DMS114 treated with DMSO at 0.1 percent for 48 hours (cell line): ENCODE results near the gene SCAMP1.

Experiments used
- DNase-seq: peaks from one replicate; lab custom pipeline; 2025; ENCODE audit not compliant: unreplicated experiment; lab: John Stamatoyannopoulos, UW

Gene SCAMP1

DNA sequence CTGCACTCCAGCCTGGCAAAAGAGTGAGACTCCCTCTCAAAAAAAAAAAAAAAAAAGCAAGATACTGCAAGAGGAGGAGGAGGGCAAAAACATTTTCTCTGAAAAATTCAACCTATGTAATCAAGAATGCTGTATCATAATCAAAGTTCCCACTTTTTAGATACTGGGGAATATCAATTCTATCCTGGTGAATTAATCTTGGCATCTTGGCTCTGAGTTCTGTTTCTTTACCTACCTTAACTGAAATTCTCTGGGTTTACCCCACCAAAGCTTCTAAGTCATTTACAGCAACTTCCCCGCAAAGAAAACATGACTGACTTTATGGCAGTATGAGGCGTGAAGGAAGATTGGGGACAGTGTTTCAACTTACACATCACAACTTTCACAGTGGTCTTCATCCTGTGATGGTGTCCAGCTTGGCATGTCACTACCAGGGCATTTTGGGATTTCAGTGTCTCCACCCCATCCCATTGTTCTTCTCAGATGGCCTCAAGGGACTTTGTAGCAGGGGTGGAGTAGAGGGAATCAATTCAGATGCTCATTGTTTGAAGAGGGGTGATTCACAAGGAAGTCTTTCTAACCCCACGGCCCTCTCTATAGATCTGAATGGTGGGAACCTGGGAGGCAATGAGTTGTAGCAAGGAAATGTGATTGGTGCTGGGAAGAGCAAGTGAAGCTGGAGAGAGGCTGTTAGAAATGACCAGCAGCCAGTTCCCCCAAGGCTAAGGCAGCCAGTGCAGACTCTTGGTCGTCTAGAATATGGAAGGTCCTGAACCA is 130.5 kb downstream of the SCAMP1 start:
- no peak for DNase-seq

DNA sequence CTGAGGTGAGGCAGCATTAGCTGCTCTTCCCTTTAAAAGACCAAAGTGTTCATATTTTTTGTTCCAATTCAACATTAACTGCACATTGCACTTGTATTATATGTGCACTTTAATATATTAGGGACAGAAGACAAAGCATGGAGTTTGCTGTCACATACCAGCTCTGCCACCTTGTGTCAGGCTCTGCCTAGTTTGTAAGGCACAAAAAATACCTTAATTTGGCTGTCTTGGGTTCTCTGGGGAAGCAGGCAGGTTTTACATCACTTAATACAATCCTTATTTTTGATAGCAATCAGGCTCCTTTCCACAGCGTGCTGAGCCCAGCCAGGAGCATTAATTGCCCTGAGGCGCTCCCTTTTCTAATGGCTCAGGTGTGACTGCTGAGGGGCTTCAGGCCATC is 131.8 kb downstream of the SCAMP1 start:
- no peak for DNase-seq

DNA sequence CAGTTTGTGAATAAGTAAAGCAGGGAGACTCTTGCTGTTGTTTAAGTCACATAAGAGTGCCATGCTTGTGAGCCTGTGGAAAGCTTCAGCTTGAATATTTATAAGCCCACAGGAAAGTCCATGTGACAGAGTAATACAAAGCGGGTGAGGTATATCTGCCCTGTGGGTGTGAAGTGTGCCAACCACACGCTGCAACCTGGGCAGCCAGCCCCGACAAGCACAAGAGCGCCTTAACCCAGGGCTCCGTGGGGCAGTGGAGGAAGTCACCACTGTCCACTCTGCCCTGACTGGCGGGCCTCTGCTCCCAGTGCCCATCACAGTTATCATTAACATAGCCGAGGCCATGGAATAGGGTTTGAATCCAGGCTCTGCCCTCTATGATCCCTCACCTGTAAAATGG is 132.2 kb downstream of the SCAMP1 start:
- no peak for DNase-seq

DNA sequence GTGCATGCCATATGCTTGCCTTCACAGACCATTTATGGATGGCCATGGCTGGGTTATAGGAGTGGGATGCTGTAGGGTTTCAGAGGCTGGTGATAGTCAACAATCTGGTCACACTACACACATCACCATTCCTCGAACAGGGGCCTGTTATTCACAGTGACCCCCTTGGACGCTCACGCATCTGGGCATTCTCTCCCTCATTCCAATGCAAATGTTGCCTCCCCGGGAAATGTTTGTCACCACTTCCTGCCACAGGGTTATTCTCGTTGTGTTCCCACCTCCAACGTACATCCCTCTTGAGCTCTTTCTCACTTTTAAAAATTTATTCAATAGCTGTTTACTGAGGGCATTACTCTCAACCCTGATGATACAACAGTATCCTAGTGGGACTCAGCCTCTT is 135.4 kb downstream of the SCAMP1 start:
- DNase-seq: no peak

DNA sequence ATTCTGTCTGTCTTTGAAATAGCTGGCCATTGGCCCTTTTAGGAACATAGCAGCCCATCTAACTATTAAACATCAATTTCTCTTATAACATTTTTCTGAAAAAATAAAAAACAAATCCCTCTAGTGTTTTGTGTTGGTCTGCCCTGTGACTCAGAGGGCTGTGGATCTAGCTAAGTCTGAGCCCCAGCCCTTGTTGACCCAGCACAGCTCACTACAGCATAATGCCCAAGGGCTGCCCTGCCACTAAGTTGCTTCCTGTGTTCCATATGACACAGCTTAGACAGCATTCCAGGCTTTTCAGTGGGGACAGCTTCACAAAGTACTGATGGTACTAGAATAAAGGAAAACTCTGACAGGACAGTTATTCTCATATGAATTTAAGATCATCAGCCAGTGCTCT is 136.0 kb downstream of the SCAMP1 start:
- no peak for DNase-seq

DNA sequence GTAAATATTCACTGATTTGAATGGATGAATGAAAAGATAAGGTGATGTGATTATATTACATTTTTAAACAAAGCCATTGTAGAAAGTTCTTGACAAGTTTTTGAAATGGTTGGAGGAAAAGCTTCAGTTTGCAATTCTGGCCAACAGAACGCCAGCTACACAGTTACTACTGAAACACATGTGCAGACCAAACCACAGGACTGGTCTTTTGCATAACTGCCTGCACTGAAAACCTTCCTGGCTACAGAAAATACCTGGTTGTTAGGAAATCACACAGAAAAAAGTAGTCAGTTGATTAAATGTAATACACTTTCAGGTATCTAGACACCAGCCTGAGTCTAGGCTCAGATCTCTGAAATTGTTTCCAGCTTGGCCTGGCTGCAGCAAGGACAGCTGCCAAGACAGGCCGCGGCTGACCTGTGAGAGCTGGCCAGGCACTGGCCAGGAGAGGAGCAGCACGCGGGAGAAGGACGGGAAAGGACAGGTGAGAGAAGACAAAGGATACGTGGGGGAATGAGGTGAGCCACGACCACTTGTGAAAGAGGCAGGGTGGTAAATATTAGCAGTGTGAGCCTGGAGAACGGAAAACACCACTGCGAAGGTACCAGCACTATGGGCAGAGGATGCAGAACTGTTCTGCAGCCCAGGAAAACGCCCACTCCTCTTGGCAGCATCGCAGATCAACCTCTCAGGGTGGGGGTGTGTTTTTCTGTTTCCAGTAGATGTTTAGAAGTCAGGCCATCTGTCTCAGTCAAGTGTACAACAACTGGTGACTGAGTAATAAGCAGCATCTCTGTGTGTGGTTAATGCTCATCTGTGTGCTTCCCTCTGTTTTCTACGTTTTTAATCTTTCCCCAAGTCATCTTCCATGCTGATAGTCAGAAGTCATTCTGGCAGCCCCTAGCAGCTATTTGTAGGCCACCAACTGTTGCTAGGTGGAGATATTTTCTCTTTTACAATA is 137.4 kb downstream of the SCAMP1 start:
- DNase-seq: no peak

DNA sequence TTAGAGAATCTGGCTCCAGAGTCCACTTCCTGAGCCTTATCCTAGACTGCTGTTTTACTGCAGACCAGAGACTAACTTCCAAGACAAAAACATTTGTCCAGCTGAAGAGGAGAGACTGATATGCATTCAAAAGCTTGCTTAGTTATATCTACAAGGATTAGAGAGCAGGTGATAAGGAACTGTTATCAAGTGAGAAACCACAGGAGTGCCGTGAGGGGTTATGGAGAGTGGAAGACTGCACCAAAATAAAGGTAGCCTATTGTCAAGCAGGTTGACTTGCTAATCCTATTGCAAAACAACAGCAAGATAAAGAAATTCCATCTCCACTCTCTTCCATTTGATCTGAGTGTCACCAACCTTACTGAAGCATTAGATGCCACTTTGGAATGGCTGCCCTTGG is 139.1 kb downstream of the SCAMP1 start:
- DNase-seq: no peak

DNA sequence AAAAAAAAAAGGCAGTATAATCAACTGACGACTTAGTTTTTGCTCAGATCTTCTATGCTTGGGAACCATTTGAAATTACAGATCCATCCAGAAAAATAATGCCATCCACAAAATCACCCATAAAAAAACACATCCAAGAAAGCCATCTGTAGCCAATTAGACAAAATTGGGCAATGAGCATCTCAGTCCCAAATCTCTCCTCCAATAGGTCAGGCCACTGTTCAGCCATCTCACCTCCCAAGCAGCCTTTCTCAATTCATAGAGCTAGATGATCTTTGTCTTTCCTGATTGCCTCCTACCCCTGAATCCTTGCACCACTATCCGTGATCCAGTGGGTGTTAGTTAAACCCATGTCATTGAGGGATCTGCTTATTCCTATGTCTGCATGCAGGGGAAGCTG is 139.6 kb downstream of the SCAMP1 start:
- DNase-seq: no peak

DNA sequence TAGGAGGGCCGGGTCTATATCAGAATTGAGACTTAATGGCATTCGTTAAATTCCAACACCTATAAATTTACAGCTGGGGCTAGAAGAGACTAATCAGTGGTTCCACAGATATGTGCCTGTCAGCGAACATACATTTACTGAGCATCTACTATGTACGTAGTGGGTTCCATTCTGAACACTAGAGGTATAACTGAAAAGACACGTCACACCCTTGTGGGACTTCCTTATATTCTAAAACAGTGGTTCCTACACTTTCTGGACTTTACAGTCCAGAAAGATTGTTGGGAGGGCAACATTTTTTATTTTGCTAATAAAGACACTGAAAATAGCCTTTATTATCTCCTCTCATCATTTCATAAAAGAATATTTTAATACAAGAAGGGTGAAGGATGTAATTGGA is 140.5 kb downstream of the SCAMP1 start:
- no peak for DNase-seq

DNA sequence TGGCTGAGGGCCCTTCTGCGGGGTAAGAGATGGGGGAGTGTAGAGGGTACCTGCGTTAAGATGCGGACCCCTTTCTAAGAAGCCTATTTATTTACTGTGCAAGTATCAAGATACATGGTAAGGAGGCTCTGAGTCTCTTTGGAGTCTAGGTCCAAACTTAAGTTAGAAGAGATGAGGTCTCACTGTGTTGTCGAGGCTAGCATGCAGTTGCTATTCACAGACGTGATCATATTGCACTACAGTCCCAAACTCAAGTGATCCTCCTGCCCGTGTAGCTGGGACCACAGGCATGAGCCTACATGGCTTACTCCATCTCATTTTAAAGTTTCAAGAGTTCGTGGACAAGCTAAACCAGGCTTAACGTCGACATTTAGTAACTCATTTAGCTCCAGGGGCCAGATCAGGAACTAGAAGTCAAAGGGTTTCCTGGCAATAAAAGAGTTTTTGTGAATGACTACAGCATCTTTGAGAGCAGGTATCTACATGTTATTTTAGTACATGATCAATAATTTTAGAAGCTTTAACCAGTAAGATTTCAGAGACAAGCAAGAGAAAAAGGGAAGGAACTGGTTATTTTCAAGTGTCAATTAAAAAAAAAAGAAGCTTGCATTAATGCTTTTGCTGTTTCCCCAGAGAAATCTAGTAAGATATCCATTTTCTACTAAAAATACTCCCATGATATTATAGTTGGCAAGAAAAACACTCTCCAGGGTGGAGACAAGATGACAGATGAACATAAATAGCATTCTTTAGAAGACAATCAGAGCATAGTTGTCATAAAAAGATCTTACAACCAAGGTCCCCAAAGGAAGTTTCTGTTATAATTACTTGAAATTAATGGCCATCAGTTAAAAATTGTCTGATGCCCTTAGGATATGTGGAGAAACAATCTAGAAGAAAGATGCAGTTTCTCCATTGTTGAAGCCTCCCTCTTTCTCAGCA is 141.3 kb downstream of the SCAMP1 start:
- DNase-seq: no peak

DNA sequence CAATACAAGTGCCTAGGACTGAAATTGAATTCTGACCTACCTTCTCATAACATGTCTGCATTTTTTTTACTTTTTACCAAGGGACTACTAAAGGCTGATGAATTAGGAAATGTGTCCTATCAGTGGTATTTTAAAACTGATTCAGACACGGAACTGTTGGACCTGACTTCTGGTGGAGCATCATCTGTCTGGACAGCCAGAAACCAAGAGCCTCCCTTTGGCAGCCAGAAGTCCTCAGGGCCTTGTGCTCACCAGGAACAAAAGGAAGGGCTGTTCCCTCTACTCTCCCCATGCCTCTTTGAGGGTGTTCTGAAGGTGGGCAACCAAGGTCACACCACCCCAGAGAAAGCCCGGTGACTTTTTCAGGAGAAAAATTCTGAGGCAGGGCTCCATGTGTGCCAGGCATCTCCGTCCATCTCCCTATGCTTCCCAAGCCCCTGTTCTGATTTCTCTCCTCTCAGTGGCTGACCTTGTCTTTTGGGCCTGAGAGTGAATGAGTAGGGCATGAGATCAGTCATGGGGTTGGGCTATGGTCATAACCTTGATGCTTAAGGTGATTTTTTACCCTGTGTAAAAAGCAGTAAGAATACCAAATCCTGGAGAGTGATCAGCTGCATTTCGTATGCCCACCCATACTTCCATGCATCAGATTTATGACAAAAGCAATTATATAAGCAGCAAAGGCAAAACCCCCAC is 143.7 kb downstream of the SCAMP1 start:
- no peak for DNase-seq

DNA sequence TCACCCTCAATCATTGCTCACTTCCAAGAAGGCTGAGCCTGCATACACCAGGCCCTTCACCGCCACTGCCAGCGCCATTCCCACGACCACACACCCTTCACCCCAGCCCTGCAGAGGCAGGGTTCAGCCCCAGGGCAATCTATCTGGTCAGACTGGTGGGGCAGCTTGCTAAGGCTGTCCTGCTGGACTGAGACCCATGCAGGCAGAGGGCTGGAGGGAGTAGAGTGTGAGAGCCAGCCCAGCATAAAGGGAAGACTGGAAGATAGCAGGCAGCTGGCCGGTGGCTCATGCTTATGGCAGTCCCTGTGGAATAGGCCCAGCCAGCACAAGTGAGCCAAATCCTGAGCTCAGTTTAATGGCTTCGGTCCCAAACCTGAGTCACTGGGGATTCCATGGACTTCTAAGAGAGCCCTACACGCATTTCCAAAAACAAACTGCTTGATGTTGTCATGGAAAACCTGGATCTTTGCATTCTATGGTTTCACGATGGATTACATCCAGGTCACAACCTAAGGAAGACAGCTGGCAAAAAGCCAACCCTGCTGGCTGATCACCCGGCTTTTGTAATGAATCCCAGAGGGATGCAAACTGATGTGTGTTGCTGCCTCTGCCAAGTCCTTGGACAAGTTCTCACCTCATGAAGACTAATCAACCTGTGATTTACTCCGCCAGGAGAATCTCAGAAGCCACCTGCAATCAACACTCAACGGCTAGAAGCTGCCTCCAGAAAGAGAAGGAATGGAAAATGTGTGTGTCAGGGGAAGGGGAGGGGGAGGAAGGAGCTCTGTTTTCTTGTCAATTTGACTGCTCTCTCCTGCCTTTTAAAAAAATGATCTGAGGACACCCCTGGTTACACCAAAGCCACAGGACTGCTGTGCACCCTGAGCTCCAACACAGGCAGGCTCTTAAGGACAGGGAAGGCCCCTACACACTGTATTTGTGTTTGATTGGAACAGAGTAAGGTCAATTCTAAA is 144.6 kb downstream of the SCAMP1 start:
- DNase-seq: no peak

DNA sequence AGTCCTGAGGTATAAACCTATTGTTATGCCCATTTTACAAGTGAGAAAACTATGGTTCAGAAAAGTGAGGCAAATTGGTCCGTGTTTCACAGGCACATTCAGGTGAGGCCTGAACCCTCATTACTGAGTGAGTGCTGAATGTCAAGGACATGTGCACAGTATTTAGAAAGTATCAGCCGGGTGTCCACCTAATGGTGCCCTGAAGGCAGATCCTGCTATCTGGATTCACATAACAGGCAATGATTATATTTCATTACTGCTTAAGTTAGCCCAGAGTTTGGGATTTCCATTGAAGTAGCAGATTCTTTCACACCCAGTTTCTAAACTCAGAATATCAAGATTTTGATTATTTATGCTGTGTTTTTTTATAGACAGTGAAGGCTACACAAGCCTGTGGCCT is 145.4 kb downstream of the SCAMP1 start:
- no peak for DNase-seq

DNA sequence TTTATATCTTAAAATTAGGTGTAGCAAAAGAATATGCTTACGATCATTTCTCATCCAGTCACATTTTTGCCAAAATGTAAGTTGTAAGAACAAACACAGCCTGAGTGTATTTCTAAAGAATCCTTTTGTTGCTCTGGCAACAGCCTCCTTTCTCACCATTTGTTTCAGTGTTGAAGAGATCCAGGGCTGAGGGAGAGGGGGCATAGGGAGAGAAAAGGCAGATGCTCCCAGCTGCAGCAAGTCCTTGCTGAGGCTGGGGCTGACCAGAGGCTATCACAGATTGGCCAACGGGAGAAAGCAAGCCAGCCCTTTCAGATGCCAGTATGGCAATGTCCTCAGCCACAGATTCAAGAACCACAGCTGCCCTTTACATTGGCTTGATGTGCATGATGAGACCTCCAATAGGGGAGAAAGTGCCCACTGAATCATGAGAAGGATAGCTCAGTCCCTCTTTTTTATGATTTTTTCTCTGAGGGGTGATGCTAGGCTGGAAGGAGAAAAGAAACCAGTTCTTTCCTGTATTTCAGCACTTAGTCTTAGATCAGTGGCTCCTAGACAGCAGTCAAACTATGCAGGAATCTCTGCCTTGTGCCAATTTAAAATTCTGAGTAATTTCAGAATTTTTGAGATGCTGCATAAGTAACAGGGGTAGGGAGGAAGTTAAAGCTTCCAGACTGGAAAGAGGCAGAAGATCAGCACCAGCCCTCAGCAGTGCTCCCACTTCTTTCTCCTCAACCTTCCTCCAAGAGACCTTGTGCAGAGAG is 146.0 kb downstream of the SCAMP1 start:
- DNase-seq: no peak

DNA sequence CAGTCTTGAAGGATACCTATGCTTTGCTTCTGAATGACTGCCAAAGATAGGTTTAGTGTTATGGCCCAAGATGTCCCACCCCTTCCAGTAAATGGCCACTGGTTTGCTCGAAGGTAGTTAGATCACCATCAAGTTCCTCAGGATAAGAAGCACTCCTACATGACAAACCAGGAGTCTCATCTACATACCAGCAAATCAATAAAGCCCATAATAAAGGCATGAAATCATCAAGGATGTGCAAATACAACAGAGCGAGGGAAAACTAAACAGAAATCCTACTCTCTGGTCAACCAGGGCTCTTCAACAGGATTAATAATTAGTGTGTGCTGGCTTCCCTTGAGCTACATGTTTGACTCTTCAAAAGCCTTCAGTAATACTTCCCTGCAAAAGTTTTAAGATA is 147.1 kb downstream of the SCAMP1 start:
- DNase-seq: no peak

DNA sequence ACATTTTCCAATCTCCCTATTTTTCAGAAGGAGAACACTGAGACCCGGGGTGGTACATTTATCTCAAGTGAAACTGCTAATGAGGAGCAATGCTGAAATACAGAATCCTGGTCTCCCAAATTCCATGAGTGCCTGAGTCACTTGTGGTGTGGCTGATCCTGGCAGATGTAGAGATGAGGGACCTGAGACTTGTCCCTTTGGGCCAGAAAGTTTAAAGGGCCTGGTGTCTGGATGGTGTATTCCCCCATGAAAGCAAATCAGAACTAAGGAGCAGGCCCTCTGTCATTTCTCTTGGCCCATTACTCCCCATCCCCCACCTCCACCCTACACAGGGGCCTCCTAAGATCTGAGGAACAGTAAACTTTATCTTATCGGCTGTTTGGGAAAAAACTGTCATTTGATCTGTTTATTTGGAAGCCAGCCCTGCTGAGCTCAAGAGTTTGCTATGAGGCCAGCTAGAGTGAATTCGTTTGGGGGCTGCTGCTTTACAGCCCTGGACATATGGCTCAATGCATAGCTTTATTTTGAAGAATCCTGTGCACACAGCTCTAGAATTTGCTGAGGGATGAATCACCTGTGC is 147.9 kb downstream of the SCAMP1 start:
- no peak for DNase-seq

DNA sequence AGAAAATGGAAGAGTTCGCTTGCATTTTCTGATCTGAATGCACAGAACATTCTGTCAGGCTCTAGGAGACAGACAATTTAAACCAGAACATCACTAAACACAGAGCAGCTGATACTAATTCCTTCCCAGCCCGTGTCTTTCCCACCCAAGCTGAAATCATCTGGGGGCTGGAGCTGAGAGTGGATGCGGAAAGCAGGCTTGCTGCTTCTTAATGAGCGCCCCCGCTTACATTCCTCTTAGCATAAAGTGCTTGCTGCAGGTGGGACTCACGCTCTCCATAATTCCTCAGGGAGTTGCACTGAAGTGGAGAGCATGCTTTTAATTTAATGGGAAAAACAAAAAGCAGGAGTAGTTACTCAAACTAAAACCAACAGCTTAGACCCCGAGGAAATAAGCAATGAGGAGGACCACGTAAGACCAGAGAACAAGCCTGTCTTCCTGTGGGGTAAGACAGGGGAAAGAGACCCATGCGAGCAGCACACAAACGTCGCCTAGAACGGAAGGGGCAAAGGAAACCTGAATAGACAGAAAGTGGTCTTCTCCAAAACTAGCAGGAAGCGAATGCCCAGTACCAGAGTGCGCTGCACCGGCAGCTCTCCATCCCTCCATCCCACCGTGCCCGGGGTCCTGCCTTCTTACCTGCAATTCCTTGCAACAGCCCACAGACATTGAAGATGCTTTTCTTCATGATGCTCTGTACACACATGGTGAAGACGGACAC is 148.9 kb downstream of the SCAMP1 start:
- no peak for DNase-seq
